ENCODE results near the gene BGN.

BGN gene

GRCh38 chrX:153470411-153471363 is 24.1 kb upstream of the BGN start, which contains the start of gene HAUS7 (continued):
- TF ChIP-seq KLF9 (tag by site-specific recombination; IDR thresholded peaks at IDR 0.05; ENCODE audit: low read depth), result peak; percentile 21; the same call in 1 of the 2 replicates
- no peak for TF ChIP-seq ZNF580 (tag by site-specific recombination; IDR thresholded peaks at IDR 0.05)
- peak; percentile 79; the same call in 1 of the 2 replicates for TF ChIP-seq KLF8 (tag by site-specific recombination; IDR thresholded peaks at IDR 0.05)
- TF ChIP-seq ZBTB48 (tag by site-specific recombination; IDR thresholded peaks at IDR 0.05), result no peak
- 0 out of 2 replicates have a peak, but pooled peaks have one; percentile 25 for TF ChIP-seq HIC1 (tag by site-specific recombination; IDR thresholded peaks at IDR 0.05)
- TF ChIP-seq ZNF362 (tag by site-specific recombination; IDR thresholded peaks at IDR 0.05), result no peak
- TF ChIP-seq PBX3 (CRISPR knock-in tag; IDR thresholded peaks at IDR 0.05), result peak; percentile 80; the same call in 1 of the 2 replicates
- TF ChIP-seq SP2 (tag by site-specific recombination; IDR thresholded peaks at IDR 0.05), result peak; percentile 89
- TF ChIP-seq ZEB2 (tag by site-specific recombination; IDR thresholded peaks at IDR 0.05), result peak; percentile 37; the same call in 1 of the 2 replicates
- peak; percentile 83 for TF ChIP-seq SP3 (tag by site-specific recombination; IDR thresholded peaks at IDR 0.05)
- peak; percentile 75 for TF ChIP-seq ZNF335 (tag by site-specific recombination; conservative IDR thresholded peaks at IDR 0.05)
- TF ChIP-seq EGR2 (tag by site-specific recombination; IDR thresholded peaks at IDR 0.05; ENCODE audit: low read depth), result peak; percentile 38; the same call in 1 of the 2 replicates
- 0 out of 2 replicates have a peak, but pooled peaks have one; percentile 21 for TF ChIP-seq ZNF76 (tag by site-specific recombination; IDR thresholded peaks at IDR 0.05; ENCODE audit: borderline replicate concordance, low read depth)
- no peak for TF ChIP-seq ELK4 (IDR thresholded peaks at IDR 0.05; ENCODE audit: borderline replicate concordance, low read depth, low read length)
- TF ChIP-seq ZNF560 (tag by site-specific recombination; IDR thresholded peaks at IDR 0.05; ENCODE audit: borderline replicate concordance), result no peak
- peak; percentile 56; the same call in 1 of the 2 replicates for TF ChIP-seq ZSCAN30 (tag by site-specific recombination; IDR thresholded peaks at IDR 0.05)
- TF ChIP-seq SCRT2 (tag by site-specific recombination; IDR thresholded peaks at IDR 0.05), result peak; percentile 50; the same call in 1 of the 2 replicates
- TF ChIP-seq GLIS2 (tag by site-specific recombination; IDR thresholded peaks at IDR 0.05), result peak; percentile 87; the same call in 1 of the 2 replicates
- TF ChIP-seq ZNF624 (tag by site-specific recombination; IDR thresholded peaks at IDR 0.05), result no peak
- TF ChIP-seq ZBTB26 (tag by site-specific recombination; optimal IDR thresholded peaks at IDR 0.05), result peak; percentile 39
- TF ChIP-seq KLF1 (tag by site-specific recombination; IDR thresholded peaks at IDR 0.05), result peak; percentile 8; the same call in 1 of the 2 replicates
- no peak for TF ChIP-seq ZBTB44 (tag by site-specific recombination; IDR thresholded peaks at IDR 0.05)
- peak; percentile 99; the same call in 1 of the 2 replicates for TF ChIP-seq ZNF768 (tag by site-specific recombination; IDR thresholded peaks at IDR 0.05)
- TF ChIP-seq ZNF654 (tag by site-specific recombination; IDR thresholded peaks at IDR 0.05; ENCODE audit: low read depth), result peak; percentile 51
- TF ChIP-seq ZNF843 (tag by site-specific recombination; IDR thresholded peaks at IDR 0.05), result no peak
